Sigmoid colon (tissue), 7 donors: ENCODE measurements around the gene PCGF3. TPM values are rescaled to one million over a fixed set of nuclear protein-coding genes. Genes with fewer than 3 reads are reported as not detected.

ENCODE experiments used
- DNase-seq: peaks from one replicate; pipeline ENCODE4 v3.0.0-alpha.2; 2019
- H3K27ac ChIP-seq, 4 donors: fragments of 200-600 bp; sonication (generic); one replicate each; pipeline ENCODE4 v1.5.1; 2016 to 2019; ENCODE audit warnings: mild to moderate bottlenecking in 1 of 4
- H3K27me3 ChIP-seq, 3 donors: fragments of 200-600 bp; sonication (generic); one replicate each; pipeline ENCODE4 v1.5.1; 2019; ENCODE audit warnings: mild to moderate bottlenecking in 1 of 3
- H3K36me3 ChIP-seq, 4 donors: fragments of 200-600 bp; sonication (generic); one replicate each; pipeline ENCODE4 v1.5.1; 2016 to 2019
- H3K4me1 ChIP-seq, 4 donors: fragments of 200-600 bp; sonication (generic); one replicate each; pipeline ENCODE4 v1.5.1; 2017 to 2019
- H3K4me3 ChIP-seq, 4 donors: fragments of 200-600 bp; sonication (generic); one replicate each; pipeline ENCODE4 v1.5.1; 2017 to 2019; ENCODE audit warnings: mild to moderate bottlenecking in 2 of 4, moderate library complexity in 1 of 4
- H3K9me3 ChIP-seq, 4 donors: fragments of 200-600 bp in 3 of 4; sonication (generic) in 3 of 4; one replicate each; pipeline versions ENCODE4 v1.5.1 to v1.6.1; 2013 to 2019
- CTCF ChIP-seq, 4 experiments: fragments of 450-650 bp in 3 of 4; fragments of 200-600 bp in 1 of 4; IDR thresholded peaks; one replicate each; pipeline ENCODE4 v1.5.1; 2016 to 2019; ENCODE audit warnings: antibody characterized with exemption in 4 of 4, mild to moderate bottlenecking in 3 of 4, moderate library complexity in 2 of 4
- EP300 ChIP-seq, 4 donors: sonication (generic); formaldehyde crosslinking; IDR thresholded peaks; one replicate each; pipeline ENCODE4 v1.6.1; 2017; ENCODE audit warnings: antibody characterized with exemption in 4 of 4
- POLR2A ChIP-seq, 2 donors: fragments of 450-650 bp; IDR thresholded peaks; one replicate each; pipeline ENCODE4 v1.6.1; 2016; ENCODE audit warnings: antibody characterized with exemption in 2 of 2, mild to moderate bottlenecking in 2 of 2, moderate library complexity in 2 of 2
- POLR2AphosphoS5 ChIP-seq, 4 donors: sonication (generic); formaldehyde crosslinking; IDR thresholded peaks; one replicate each; pipeline ENCODE4 v1.6.1; 2017; ENCODE audit warnings: antibody characterized with exemption in 4 of 4
- WGBS, 2 donors: extraction: QIAGEN DNeasy Blood & Tissue Kit; methylation state at CpG; one replicate each; pipeline ENCODE4 v1.1.7; 2013; 5-methylcytosine and 5-hydroxymethylcytosine counted together
- intact Hi-C: fragments of 100-400 bp; cut with DNase I; formaldehyde crosslinking; loops from one replicate; pipeline ENCODE4 v1.15.1; 2023
- polyA plus RNA-seq, 3 donors: library from polyadenylated mRNA; stranded (reverse); fragments of 200-250 nt; gene quantifications; one replicate each; pipeline ENCODE4 v1.2.3, GENCODE V29; 2013
- total RNA-seq, 4 donors: library from RNA; depleted of rRNA; stranded (reverse); fragments of >200 nt; gene quantifications; one replicate each; pipeline ENCODE4 v1.1.0, GENCODE V29; 2016
- donor health status: healthy with polysubstance abuse.
- donor health status: Bipolar disorder and iron deficiency.
- donor health status: healthy.

The PCGF3 gene
- total RNA-seq (10 to 100 TPM; 26.4 to 60.1 (median 40.2) TPM), polyA plus RNA-seq (10 to 100 TPM; 15.6 to 52.9 (median 24.5) TPM)

GRCh38 chr4:705278-706082 lies at the start of gene PCGF3:
PCGF3 (plus strand) TSS chr4:705832; CDS start chr4:733681, 27,849 bp downstream.
- no peaks in the 10 kb centered on the region for H3K27me3 ChIP-seq
- intact Hi-C loops, result loop anchor here (2.0 kb wide), 1 partner anchor 31 kb away; the partner anchor contains the start of genes ATP5ME and MYL5
- H3K9me3 ChIP-seq, result no peaks in the 10 kb centered on the region
- H3K27ac ChIP-seq, result peak within 1 kb of the TSS; percentile 74 to 86 (median 82)
- whole genome bisulfite sequencing, 2 donors, result 1 to 2% methylated on average over 82 of the region's 82 CpGs
- TF ChIP-seq EP300 (IDR thresholded peaks at IDR 0.05) (no peak), POLR2AphosphoS5 (IDR thresholded peaks at IDR 0.05) (peak; percentile 74 to 90 (median 82))
- H3K4me1 ChIP-seq, result peaks cover 0 to 35% (median 30%) of the 10 kb centered on the region in 4 donors
- peak; percentile 99 for DNase-seq
- no peaks in the 10 kb centered on the region for H3K36me3 ChIP-seq
- H3K4me3 ChIP-seq, result peak within 1 kb of the TSS; percentile 75 to 98 (median 89)

DNA sequence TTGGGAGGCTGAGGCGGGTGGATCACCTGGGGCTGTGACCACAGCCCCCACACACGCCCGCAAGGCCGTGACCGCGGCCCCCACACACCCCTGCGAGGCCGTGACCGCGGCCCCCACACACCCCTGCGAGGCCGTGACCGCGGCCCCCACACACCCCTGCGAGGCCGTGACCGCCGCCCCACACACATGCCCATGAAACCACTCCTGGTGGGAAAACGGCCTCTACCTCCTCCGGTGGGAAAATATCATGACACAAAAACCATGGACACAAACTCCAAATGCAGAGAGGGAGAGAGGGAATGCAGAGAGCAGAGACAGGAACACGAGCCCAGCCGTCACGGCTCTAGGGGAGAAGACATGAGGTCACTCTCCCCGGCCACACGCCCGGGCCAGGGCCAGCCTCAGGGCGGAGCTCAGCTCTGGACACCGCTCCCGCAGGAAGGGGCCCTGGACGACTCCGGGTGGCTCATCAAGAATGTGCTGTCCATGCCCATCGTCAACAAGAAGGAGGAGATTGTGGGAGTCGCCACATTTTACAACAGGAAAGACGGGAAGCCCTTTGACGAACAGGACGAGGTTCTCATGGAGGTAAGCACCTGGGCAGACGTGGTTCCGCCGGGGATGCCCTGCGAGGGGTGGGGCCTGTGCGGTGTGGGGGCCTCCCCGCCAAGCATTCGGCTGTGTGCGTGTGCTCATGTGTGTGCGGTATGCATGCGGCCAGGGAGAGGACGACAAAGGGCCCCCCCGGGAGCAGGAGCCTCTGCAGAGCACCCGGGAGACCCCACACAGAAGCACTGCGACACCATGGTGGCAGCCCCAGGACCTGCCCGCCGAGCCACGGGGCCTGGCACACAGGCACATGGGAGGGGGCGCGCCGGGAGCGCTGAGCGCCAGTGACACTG lies 48.9 kb upstream of the PCGF3 start:
- H3K27ac ChIP-seq, result no peak overlapping the region
- 50 to 71% methylated on average over 58 of the region's 58 CpGs for WGBS, 2 donors
- H3K4me1 ChIP-seq, result no peaks in the 10 kb centered on the region
- no peaks in the 10 kb centered on the region for H3K36me3 ChIP-seq
- no peak for DNase-seq
- TF ChIP-seq POLR2AphosphoS5 (IDR thresholded peaks at IDR 0.05), result no peak
- no peak for TF ChIP-seq EP300 (IDR thresholded peaks at IDR 0.05)
- TF ChIP-seq POLR2A (IDR thresholded peaks at IDR 0.05), result no peak
- TF ChIP-seq CTCF (IDR thresholded peaks at IDR 0.05), result no peak
- H3K4me3 ChIP-seq, result no peak overlapping the region
- no peaks in the 10 kb centered on the region for H3K9me3 ChIP-seq
- intact Hi-C loops, result no loop called here
- peaks cover 0 to 20% (median 0%) of the 10 kb centered on the region in 3 donors for H3K27me3 ChIP-seq

DNA sequence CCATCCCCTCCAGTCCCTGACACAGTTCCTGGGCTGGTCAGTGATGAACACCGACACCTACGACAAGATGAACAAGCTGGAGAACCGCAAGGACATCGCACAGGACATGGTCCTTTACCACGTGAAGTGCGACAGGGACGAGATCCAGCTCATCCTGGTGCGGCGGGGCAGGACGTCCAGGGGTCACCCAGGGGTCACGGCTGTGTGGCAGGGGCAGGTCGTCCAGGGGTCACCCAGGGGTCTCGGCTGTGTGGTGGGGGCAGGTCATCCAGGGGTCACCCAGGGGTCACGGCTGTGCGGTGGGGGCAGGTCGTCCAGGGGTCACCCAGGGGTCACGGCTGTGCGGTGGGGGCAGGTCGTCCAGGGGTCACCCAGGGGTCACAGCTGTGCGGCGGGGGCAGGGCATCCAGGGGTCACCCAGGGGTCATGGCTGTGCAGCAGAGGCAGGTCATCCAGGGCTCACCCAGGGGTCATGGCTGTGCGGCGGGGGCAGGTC lies 48.2 kb upstream of the PCGF3 start:
- no peak for TF ChIP-seq POLR2AphosphoS5 (IDR thresholded peaks at IDR 0.05)
- no peak for TF ChIP-seq CTCF (IDR thresholded peaks at IDR 0.05)
- TF ChIP-seq EP300 (IDR thresholded peaks at IDR 0.05), result no peak
- no peak for TF ChIP-seq POLR2A (IDR thresholded peaks at IDR 0.05)
- peak; percentile 61 for DNase-seq
- Histone ChIP-seq H3K9me3 (no peaks in the 10 kb centered on the region), H3K4me1 (no peaks in the 10 kb centered on the region), H3K27me3 (peaks cover 0 to 16% (median 5%) of the 10 kb centered on the region in 3 donors), H3K4me3 (no peak overlapping the region), H3K36me3 (no peaks in the 10 kb centered on the region), H3K27ac (no peak overlapping the region)
- WGBS, 2 donors, result 71 to 82% methylated on average over 23 of the region's 23 CpGs
- intact Hi-C loops, result no loop called here

DNA sequence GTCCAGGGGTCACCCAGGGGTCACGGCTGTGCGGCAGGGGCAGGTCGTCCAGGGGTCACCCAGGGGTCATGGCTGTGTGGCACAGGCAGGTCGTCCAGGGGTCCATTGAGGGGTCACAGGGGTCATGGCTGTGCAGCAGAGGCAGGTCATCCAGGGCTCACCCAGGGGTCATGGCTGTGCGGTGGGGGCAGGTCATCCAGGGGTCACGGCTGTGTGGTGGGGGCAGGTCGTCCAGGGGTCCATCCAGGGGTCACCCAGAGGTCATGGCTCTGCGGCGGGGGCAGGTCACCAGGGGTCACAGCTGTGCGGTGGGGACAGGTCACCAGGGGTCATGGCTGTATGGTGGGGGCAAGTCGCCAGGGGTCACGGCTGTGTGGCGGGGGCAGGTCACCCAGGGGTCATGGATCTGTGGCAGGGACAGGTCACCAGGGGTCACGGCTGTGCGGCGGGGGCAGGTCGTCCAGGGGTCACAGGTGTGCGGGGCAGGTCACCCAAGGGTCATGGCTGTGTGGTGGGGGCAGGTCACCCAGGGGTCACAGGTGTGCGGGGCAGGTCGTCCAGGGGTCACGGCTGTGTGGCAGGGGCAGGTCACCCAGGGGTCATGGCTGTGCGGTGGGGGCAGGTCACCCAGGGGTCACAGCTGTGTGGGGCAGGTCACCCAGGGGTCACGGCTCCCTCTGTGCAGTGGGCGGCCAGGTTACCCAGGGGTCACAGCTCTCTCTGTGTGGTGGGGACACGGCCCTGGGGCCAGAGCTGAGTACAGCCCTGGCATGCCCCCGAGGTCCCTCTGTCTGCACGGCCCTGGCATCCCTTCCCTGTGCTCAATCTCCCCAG lies 47.6 kb upstream of the PCGF3 start:
- H3K4me3 ChIP-seq, result no peak overlapping the region
- WGBS, 2 donors, result 72 to 88% methylated on average over 27 of the region's 27 CpGs
- H3K9me3 ChIP-seq, result no peaks in the 10 kb centered on the region
- peaks cover 0 to 2% (median under 1%) of the 10 kb centered on the region in 4 donors for H3K4me1 ChIP-seq
- H3K36me3 ChIP-seq, result no peaks in the 10 kb centered on the region
- no peak overlapping the region for H3K27ac ChIP-seq
- TF ChIP-seq EP300 (IDR thresholded peaks at IDR 0.05), result no peak
- no peak for TF ChIP-seq POLR2A (IDR thresholded peaks at IDR 0.05)
- TF ChIP-seq POLR2AphosphoS5 (IDR thresholded peaks at IDR 0.05), result no peak
- no peak for TF ChIP-seq CTCF (IDR thresholded peaks at IDR 0.05)
- peak; percentile 66 for DNase-seq
- peaks cover 0 to 18% (median 6%) of the 10 kb centered on the region in 3 donors for H3K27me3 ChIP-seq
- intact Hi-C loops, result no loop called here
